Measurements from ENCODE around the gene TMEM121. TPM values are rescaled to one million over a fixed set of nuclear protein-coding genes. Genes with fewer than 3 reads are reported as not detected.
"Not testable (repeated sequence)": the region's sequence is repeated elsewhere in the genome, so short reads cannot be mapped to it uniquely, and the experiment has no call there.

Gene TMEM121
- total and polyA plus RNA-seq, 2 donors (not counting 1 experiment from before 2014, with no cell fraction given), result 0.99 to 3.7 TPM

- H3K4me1 Mint-ChIP-seq, result peaks cover 58% of the 10 kb centered on the region
- peak overlapping the region; percentile 99 for H3K27ac Mint-ChIP-seq
- peak; percentile 51 for DNase-seq
- H3K9me3 Mint-ChIP-seq (ENCODE audit: insufficient read depth); H3K27me3 ChIP-seq (replicated peaks in 1 of 4; ENCODE audit: control extremely low read depth in 1 of 4, control insufficient read depth in 3 of 4, insufficient read depth in 4 of 4, low read length in 3 of 4); H3K4me2 ChIP-seq (replicated peaks; ENCODE audit: low read depth, low read length, poor library complexity, severe bottlenecking); H3K9me3 ChIP-seq (ENCODE audit: control extremely low read depth in 1 of 3, control insufficient read depth in 2 of 3, insufficient read depth in 1 of 3, low read length in 2 of 3); H3K4me3 ChIP-seq (ENCODE audit: control extremely low read depth in 1 of 5, extremely low read depth in 1 of 5, insufficient read depth in 1 of 5, low read depth in 2 of 5, low read length in 4 of 5); H3K27me3 Mint-ChIP-seq; intact Hi-C loops (cut with micrococcal nuclease); H2AFZ ChIP-seq (ENCODE audit: insufficient read depth, low read depth, low read length, poor library complexity, severe bottlenecking); CTCF ChIA-PET; H4K20me1 ChIP-seq (ENCODE audit: control insufficient read depth, insufficient read depth, low read length, poor library complexity, severe bottlenecking); H3K36me3 ChIP-seq (replicated peaks in 1 of 2; ENCODE audit: control extremely low read depth in 1 of 2, control insufficient read depth in 1 of 2, extremely low read depth in 1 of 2, insufficient read depth in 2 of 2, low read length in 1 of 2); H3K9ac ChIP-seq (ENCODE audit: low read length): not testable (repeated sequence)
- POLR2A ChIA-PET, result interaction anchor here (0.6 to 0.9 kb wide), 2 partner anchors 8 to 24 kb away, joined by 3 read pairs; no protein-coding TSS in a partner anchor
- no CpG with 5 or more reads among the region's 34 CpGs for WGBS (ENCODE audit: insufficient coverage)
- H3K4me1 ChIP-seq (ENCODE audit: control insufficient read depth in 2 of 2, insufficient read depth in 2 of 2, low read length in 2 of 2), result peaks cover 75 to 89% of the 10 kb centered on the region in 2 donors
- H3K79me2 ChIP-seq (ENCODE audit: control insufficient read depth, insufficient read depth, low read length), result peaks cover 57% of the 10 kb centered on the region
- H3K4me3 Mint-ChIP-seq, result peak overlapping the region; percentile 65
- peak; percentile 66 for ATAC-seq (ENCODE audit: low read depth)
- H3K27ac ChIP-seq (ENCODE audit: low read length in 2 of 2), result peak overlapping the region; percentile 93 to 94
Observed at GRCh38 chr14:105566248-105567163, 40.1 kb downstream of the TMEM121 start.

- intact Hi-C loops (cut with micrococcal nuclease); H3K4me3 ChIP-seq (ENCODE audit: control extremely low read depth in 1 of 5, extremely low read depth in 1 of 5, insufficient read depth in 1 of 5, low read depth in 2 of 5, low read length in 4 of 5); H3K27me3 ChIP-seq (replicated peaks in 1 of 4; ENCODE audit: control extremely low read depth in 1 of 4, control insufficient read depth in 3 of 4, insufficient read depth in 4 of 4, low read length in 3 of 4); ATAC-seq (ENCODE audit: low read depth); H3K9ac ChIP-seq (ENCODE audit: low read length); H4K20me1 ChIP-seq (ENCODE audit: control insufficient read depth, insufficient read depth, low read length, poor library complexity, severe bottlenecking); H3K9me3 ChIP-seq (ENCODE audit: control extremely low read depth in 1 of 3, control insufficient read depth in 2 of 3, insufficient read depth in 1 of 3, low read length in 2 of 3); H2AFZ ChIP-seq (ENCODE audit: insufficient read depth, low read depth, low read length, poor library complexity, severe bottlenecking); H3K9me3 Mint-ChIP-seq (ENCODE audit: insufficient read depth); H3K27me3 Mint-ChIP-seq; CTCF ChIA-PET; H3K36me3 ChIP-seq (replicated peaks in 1 of 2; ENCODE audit: control extremely low read depth in 1 of 2, control insufficient read depth in 1 of 2, extremely low read depth in 1 of 2, insufficient read depth in 2 of 2, low read length in 1 of 2): not testable (repeated sequence)
- POLR2A ChIA-PET, result interaction anchor here (0.6 to 0.9 kb wide), 2 partner anchors 8 to 23 kb away, joined by 3 read pairs; no protein-coding TSS in a partner anchor
- Mint-ChIP-seq H3K4me1 (peaks cover 61% of the 10 kb centered on the region), H3K4me3 (peak overlapping the region; percentile 65), H3K27ac (peak overlapping the region; percentile 99)
- Histone ChIP-seq H3K79me2 (ENCODE audit: control insufficient read depth, insufficient read depth, low read length) (peaks cover 56% of the 10 kb centered on the region), H3K27ac (ENCODE audit: low read length in 2 of 2) (peak overlapping the region; percentile 93 to 94), H3K4me2 (replicated peaks; ENCODE audit: low read depth, low read length, poor library complexity, severe bottlenecking) (peak overlapping the region; percentile 30), H3K4me1 (ENCODE audit: control insufficient read depth in 2 of 2, insufficient read depth in 2 of 2, low read length in 2 of 2) (peaks cover 77 to 95% of the 10 kb centered on the region in 2 donors)
- WGBS (ENCODE audit: insufficient coverage), result 88% methylated on average over 20 of the region's 20 CpGs
- DNase-seq, result peak; percentile 56
Observed at GRCh38 chr14:105567164-105568103, 41.1 kb downstream of the TMEM121 start.

GRCh38 chr14:105568140-105568843 lies 41.9 kb downstream of the TMEM121 start:
- H2AFZ ChIP-seq (ENCODE audit: insufficient read depth, low read depth, low read length, poor library complexity, severe bottlenecking); H3K27me3 ChIP-seq (replicated peaks in 1 of 4; ENCODE audit: control extremely low read depth in 1 of 4, control insufficient read depth in 3 of 4, insufficient read depth in 4 of 4, low read length in 3 of 4); ATAC-seq (ENCODE audit: low read depth); H3K9me3 Mint-ChIP-seq (ENCODE audit: insufficient read depth); H3K36me3 ChIP-seq (replicated peaks in 1 of 2; ENCODE audit: control extremely low read depth in 1 of 2, control insufficient read depth in 1 of 2, extremely low read depth in 1 of 2, insufficient read depth in 2 of 2, low read length in 1 of 2); POLR2A ChIA-PET; intact Hi-C loops (cut with micrococcal nuclease); H4K20me1 ChIP-seq (ENCODE audit: control insufficient read depth, insufficient read depth, low read length, poor library complexity, severe bottlenecking); H3K27me3 Mint-ChIP-seq; CTCF ChIA-PET; H3K9ac ChIP-seq (ENCODE audit: low read length); H3K9me3 ChIP-seq (ENCODE audit: control extremely low read depth in 1 of 3, control insufficient read depth in 2 of 3, insufficient read depth in 1 of 3, low read length in 2 of 3); H3K4me3 ChIP-seq (ENCODE audit: control extremely low read depth in 1 of 5, extremely low read depth in 1 of 5, insufficient read depth in 1 of 5, low read depth in 2 of 5, low read length in 4 of 5): not testable (repeated sequence)
- peaks cover 51% of the 10 kb centered on the region for H3K79me2 ChIP-seq (ENCODE audit: control insufficient read depth, insufficient read depth, low read length)
- DNase-seq, result peak; percentile 42
- peak overlapping the region; percentile 93 to 94 for H3K27ac ChIP-seq (ENCODE audit: low read length in 2 of 2)
- peak overlapping the region; percentile 37 for H3K4me3 Mint-ChIP-seq
- H3K4me1 Mint-ChIP-seq, result peaks cover 57% of the 10 kb centered on the region
- H3K27ac Mint-ChIP-seq, result peak overlapping the region; percentile 95
- H3K4me1 ChIP-seq (ENCODE audit: control insufficient read depth in 2 of 2, insufficient read depth in 2 of 2, low read length in 2 of 2), result peaks cover 71 to 94% of the 10 kb centered on the region in 2 donors
- peak overlapping the region; percentile 36 for H3K4me2 ChIP-seq (replicated peaks; ENCODE audit: low read depth, low read length, poor library complexity, severe bottlenecking)
- 40% methylated on average over 9 of the region's 18 CpGs for WGBS (ENCODE audit: insufficient coverage)
